Measurements from ENCODE around the gene U2SURP.

U2SURP gene

DNA sequence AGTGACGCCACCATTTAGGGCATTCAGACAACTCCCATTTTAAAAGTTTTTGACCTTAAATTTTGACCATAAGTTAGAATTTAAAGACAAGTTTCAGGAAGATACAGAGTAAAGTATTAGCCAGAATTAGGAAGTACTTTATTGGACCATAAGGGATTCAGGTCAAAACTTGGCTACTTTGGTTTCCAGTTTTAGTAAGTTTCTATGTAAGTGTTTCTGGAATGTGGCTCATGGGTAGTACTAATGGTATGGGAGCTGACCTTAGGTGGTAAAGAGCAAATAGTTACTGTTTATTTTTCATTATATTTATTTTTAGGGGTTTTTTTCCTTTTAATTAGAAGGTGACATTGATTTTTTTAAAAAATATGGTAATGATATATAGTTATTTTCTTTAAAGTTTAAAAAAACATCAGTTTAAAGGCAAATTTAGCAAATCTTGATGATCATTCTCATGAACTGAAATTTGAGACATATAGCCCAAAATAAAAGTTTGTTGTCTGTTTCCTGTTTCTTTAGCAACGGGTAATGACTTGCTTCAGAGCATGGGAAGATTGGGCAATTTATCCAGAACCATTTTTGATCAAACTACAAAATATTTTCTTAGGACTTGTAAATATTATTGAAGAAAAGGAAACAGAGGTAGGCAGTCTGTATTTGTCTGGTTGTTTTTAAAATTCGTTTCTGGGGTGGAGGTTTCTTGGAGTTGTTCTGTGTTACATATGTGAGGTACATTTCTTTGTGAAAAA lies 34.3 kb downstream of the U2SURP start:
- H3K27ac ChIP-seq = 0 out of 2 replicates have a peak overlapping the region, but pooled peaks have one; percentile 6
- H3K79me2 ChIP-seq (ENCODE audit: insufficient read depth, low read depth) = no peaks in the 10 kb centered on the region
- peaks cover 27% of the 10 kb centered on the region for H3K4me1 ChIP-seq (ENCODE audit: low read depth, poor library complexity, severe bottlenecking)
- H3K9ac ChIP-seq = no peak overlapping the region
- peak overlapping the region; percentile 21 for H3K4me2 ChIP-seq
- TF ChIP-seq, protein P1, sequence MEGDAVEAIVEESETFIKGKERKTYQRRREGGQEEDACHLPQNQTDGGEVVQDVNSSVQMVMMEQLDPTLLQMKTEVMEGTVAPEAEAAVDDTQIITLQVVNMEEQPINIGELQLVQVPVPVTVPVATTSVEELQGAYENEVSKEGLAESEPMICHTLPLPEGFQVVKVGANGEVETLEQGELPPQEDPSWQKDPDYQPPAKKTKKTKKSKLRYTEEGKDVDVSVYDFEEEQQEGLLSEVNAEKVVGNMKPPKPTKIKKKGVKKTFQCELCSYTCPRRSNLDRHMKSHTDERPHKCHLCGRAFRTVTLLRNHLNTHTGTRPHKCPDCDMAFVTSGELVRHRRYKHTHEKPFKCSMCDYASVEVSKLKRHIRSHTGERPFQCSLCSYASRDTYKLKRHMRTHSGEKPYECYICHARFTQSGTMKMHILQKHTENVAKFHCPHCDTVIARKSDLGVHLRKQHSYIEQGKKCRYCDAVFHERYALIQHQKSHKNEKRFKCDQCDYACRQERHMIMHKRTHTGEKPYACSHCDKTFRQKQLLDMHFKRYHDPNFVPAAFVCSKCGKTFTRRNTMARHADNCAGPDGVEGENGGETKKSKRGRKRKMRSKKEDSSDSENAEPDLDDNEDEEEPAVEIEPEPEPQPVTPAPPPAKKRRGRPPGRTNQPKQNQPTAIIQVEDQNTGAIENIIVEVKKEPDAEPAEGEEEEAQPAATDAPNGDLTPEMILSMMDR (conservative IDR thresholded peaks at IDR 0.05; ENCODE audit: low read depth, low read length) = no peak
- H4K20me1 ChIP-seq (ENCODE audit: insufficient read depth) = no peaks in the 10 kb centered on the region; the same call in 1 of the 2 replicates
- H2AFZ ChIP-seq (ENCODE audit: low read depth) = no peak overlapping the region
- H3K4me3 ChIP-seq (IDR thresholded peaks at IDR 0.05; ENCODE audit: insufficient read depth, low read depth, low read length) = no peak overlapping the region
- H3K36me3 ChIP-seq (ENCODE audit: insufficient read depth) = peaks cover 7% of the 10 kb centered on the region; the same call in 1 of the 2 replicates
- H3K27me3 ChIP-seq (ENCODE audit: insufficient read depth, low read depth) = no peaks in the 10 kb centered on the region

- Histone ChIP-seq H3K9ac (no peak overlapping the region), H3K36me3 (ENCODE audit: insufficient read depth) (peaks cover 4% of the 10 kb centered on the region; the same call in 1 of the 2 replicates), H3K4me3 (IDR thresholded peaks at IDR 0.05; ENCODE audit: insufficient read depth, low read depth, low read length) (no peak overlapping the region), H3K4me1 (ENCODE audit: low read depth, poor library complexity, severe bottlenecking) (peaks cover 27% of the 10 kb centered on the region), H3K4me2 (no peak overlapping the region), H2AFZ (ENCODE audit: low read depth) (no peak overlapping the region), H3K79me2 (ENCODE audit: insufficient read depth, low read depth) (no peaks in the 10 kb centered on the region), H4K20me1 (ENCODE audit: insufficient read depth) (peaks cover 4% of the 10 kb centered on the region; the same call in 1 of the 2 replicates), H3K27me3 (ENCODE audit: insufficient read depth, low read depth) (no peaks in the 10 kb centered on the region), H3K27ac (0 out of 2 replicates have a peak overlapping the region, but pooled peaks have one; percentile 6)
- TF ChIP-seq, protein P1 (conservative IDR thresholded peaks at IDR 0.05; ENCODE audit: low read depth, low read length) = no peak
Observed at GRCh38 chr3:143036557-143036956, 35.2 kb downstream of the U2SURP start.

DNA sequence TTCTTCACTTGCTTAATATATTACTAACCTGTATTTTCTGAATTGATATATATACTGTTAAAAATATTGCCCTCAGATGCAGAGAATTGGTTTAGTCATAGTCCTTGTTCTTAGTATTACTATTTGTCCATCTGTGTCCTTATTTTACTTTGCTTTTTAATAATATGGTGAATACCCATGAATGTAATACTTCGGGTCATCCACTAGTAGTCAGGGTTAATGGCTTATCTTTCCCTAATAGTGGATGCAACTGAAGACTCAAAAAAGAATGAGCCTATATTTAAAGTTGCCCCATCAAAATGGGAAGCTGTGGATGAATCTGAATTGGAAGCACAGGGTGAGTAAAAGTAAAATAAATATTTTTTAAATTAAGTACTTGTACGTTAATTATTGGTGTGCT lies 36.5 kb downstream of the U2SURP start:
- TF ChIP-seq, protein P1 (conservative IDR thresholded peaks at IDR 0.05; ENCODE audit: low read depth, low read length) = peak; percentile 48; the same call in 1 of the 2 replicates
- no peak overlapping the region for H3K4me2 ChIP-seq
- peaks cover 4% of the 10 kb centered on the region; the same call in 1 of the 2 replicates for H4K20me1 ChIP-seq (ENCODE audit: insufficient read depth)
- no peak overlapping the region for H3K4me3 ChIP-seq (IDR thresholded peaks at IDR 0.05; ENCODE audit: insufficient read depth, low read depth, low read length)
- H3K27me3 ChIP-seq (ENCODE audit: insufficient read depth, low read depth) = no peaks in the 10 kb centered on the region
- H2AFZ ChIP-seq (ENCODE audit: low read depth) = no peak overlapping the region
- peaks cover 4% of the 10 kb centered on the region; the same call in 1 of the 2 replicates for H3K36me3 ChIP-seq (ENCODE audit: insufficient read depth)
- H3K27ac ChIP-seq = no peak overlapping the region
- H3K4me1 ChIP-seq (ENCODE audit: low read depth, poor library complexity, severe bottlenecking) = peaks cover 27% of the 10 kb centered on the region
- H3K9ac ChIP-seq = no peak overlapping the region
- H3K79me2 ChIP-seq (ENCODE audit: insufficient read depth, low read depth) = no peaks in the 10 kb centered on the region

DNA sequence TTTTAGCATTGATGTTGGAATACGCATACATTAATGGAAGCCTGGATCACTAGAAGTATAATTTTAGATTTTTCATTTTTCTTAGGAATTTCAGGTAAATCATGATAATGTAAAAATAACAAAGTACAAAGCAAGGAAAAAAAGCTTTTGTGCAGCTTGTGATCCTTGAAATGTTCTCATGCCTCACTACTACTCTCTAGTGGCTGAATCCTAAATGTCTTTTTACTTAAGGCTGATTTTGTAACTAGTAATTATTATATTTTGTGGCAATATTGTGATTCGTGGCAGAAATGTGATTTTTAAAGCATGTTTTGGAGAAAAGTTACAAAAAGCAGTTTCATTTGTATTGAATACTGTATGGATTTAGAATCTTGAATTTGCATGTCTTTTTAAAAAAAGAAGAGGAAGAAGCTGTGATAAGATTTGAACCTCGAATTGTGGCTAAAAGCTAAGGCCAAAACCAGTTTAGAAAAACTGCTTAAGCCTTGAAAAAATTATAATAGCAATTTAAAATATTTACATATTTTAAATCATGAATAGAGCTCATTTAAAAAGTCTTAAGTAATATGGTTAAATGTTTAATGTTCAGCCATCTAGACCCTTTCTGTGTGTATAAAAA lies 39.0 kb downstream of the U2SURP start:
- TF ChIP-seq, protein P1 (conservative IDR thresholded peaks at IDR 0.05; ENCODE audit: low read depth, low read length) = peak; percentile 58
- no peak overlapping the region for H3K4me2 ChIP-seq
- peaks cover 16% of the 10 kb centered on the region for H3K4me1 ChIP-seq (ENCODE audit: low read depth, poor library complexity, severe bottlenecking)
- H3K27me3 ChIP-seq (ENCODE audit: insufficient read depth, low read depth) = no peaks in the 10 kb centered on the region
- peaks cover 4% of the 10 kb centered on the region; the same call in 1 of the 2 replicates for H4K20me1 ChIP-seq (ENCODE audit: insufficient read depth)
- H3K4me3 ChIP-seq (IDR thresholded peaks at IDR 0.05; ENCODE audit: insufficient read depth, low read depth, low read length) = no peak overlapping the region
- H3K36me3 ChIP-seq (ENCODE audit: insufficient read depth) = peaks cover 4% of the 10 kb centered on the region; the same call in 1 of the 2 replicates
- H3K9ac ChIP-seq = no peak overlapping the region
- H3K27ac ChIP-seq = no peak overlapping the region
- H2AFZ ChIP-seq (ENCODE audit: low read depth) = no peak overlapping the region
- no peaks in the 10 kb centered on the region for H3K79me2 ChIP-seq (ENCODE audit: insufficient read depth, low read depth)
